OCI-LY7 (cell line): Measurements from ENCODE around the gene WEE1.

Source experiments
- EZH2phosphoT487 ChIP-seq: fragments of 200-600 bp; sonication (generic); IDR thresholded peaks from 2 replicates; pipeline ENCODE4 v1.6.1; 2018; ENCODE audit warnings: low read depth, borderline replicate concordance, mild to moderate bottlenecking, mixed run types, antibody characterized with exemption, low read length, moderate library complexity, mixed read lengths
- TF ChIP-seq, protein P1 (sequence below): fragments of 200-600 bp; sonication (generic); conservative IDR thresholded peaks from 2 replicates; pipeline ENCODE4 v1.5.1; 2014; ENCODE audit warnings: mild to moderate bottlenecking, antibody characterized with exemption, low read length, moderate library complexity, mixed read lengths

GRCh38 chr11:9624448-9624847 is 51.0 kb downstream of the WEE1 start:
- TF ChIP-seq, protein P1, sequence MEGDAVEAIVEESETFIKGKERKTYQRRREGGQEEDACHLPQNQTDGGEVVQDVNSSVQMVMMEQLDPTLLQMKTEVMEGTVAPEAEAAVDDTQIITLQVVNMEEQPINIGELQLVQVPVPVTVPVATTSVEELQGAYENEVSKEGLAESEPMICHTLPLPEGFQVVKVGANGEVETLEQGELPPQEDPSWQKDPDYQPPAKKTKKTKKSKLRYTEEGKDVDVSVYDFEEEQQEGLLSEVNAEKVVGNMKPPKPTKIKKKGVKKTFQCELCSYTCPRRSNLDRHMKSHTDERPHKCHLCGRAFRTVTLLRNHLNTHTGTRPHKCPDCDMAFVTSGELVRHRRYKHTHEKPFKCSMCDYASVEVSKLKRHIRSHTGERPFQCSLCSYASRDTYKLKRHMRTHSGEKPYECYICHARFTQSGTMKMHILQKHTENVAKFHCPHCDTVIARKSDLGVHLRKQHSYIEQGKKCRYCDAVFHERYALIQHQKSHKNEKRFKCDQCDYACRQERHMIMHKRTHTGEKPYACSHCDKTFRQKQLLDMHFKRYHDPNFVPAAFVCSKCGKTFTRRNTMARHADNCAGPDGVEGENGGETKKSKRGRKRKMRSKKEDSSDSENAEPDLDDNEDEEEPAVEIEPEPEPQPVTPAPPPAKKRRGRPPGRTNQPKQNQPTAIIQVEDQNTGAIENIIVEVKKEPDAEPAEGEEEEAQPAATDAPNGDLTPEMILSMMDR: no peak
- TF ChIP-seq EZH2phosphoT487: no peak
